Osteocyte (in vitro differentiated cells): ENCODE results near the gene NMBR. TPM values are rescaled to one million over a fixed set of nuclear protein-coding genes. Genes with fewer than 3 reads are reported as not detected.

Experiments
- DNase-seq: peaks from one replicate; pipeline ENCODE4 v3.0.0; 2021; ENCODE audit warnings: mixed read lengths; ENCODE audit not compliant: unreplicated experiment; ENCODE audit errors: extremely low spot score
- H3K27ac Mint-ChIP-seq: one replicate; pipeline ENCODE4 v1.8.0; 2021; ENCODE audit warnings: mild to moderate bottlenecking, mixed read lengths; ENCODE audit not compliant: unreplicated experiment
- H3K27me3 Mint-ChIP-seq: one replicate; pipeline ENCODE4 v1.8.0; 2021; ENCODE audit warnings: mixed read lengths; ENCODE audit not compliant: unreplicated experiment
- H3K36me3 Mint-ChIP-seq: one replicate; pipeline ENCODE4 v1.8.0; 2021; ENCODE audit warnings: mixed read lengths; ENCODE audit not compliant: unreplicated experiment
- H3K4me1 Mint-ChIP-seq: one replicate; pipeline ENCODE4 v1.8.0; 2021; ENCODE audit warnings: mixed read lengths; ENCODE audit not compliant: unreplicated experiment
- H3K4me3 Mint-ChIP-seq: one replicate; pipeline ENCODE4 v1.8.0; 2021; ENCODE audit warnings: mild to moderate bottlenecking, moderate library complexity, mixed read lengths; ENCODE audit not compliant: unreplicated experiment
- H3K9me3 Mint-ChIP-seq: one replicate; pipeline ENCODE4 v1.8.0; 2021; ENCODE audit warnings: mixed read lengths; ENCODE audit not compliant: unreplicated experiment
- total RNA-seq: library from RNA; stranded (reverse); gene quantifications from 2 replicates; pipeline ENCODE4 v1.2.1, GENCODE V29; 2021
- TF ChIP-seq, protein P1 (sequence below): fragments of 200-600 bp; sonication (generic); IDR thresholded peaks from 2 replicates; pipeline ENCODE4 v1.5.0; 2021; ENCODE audit warnings: antibody characterized with exemption, mild to moderate bottlenecking, moderate library complexity

Gene NMBR
- total RNA-seq, 1 donor from 2014 or later = not detected

DNA sequence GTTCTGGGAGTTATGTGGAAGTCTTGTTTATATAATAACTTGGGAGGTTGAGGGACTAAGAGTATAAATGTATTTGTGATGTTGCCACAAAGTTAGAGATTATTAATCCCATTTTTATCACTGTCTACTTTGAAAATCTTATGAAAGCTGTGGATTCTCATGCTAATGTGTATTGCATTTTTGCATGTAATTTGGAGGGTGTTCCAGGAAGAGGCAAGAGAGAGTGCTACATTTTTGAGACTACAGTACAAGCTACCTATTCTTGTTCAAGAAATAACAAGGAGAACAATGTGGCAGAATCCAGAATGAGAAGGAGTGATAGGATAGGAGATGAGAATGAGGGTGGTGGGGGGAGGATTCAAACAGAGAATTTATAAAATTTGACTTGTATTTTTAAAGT lies 35.1 kb upstream of the NMBR start:
- peaks cover 12% of the 10 kb centered on the region for H3K9me3 Mint-ChIP-seq
- no peak for DNase-seq
- peaks cover under 1% of the 10 kb centered on the region for H3K4me1 Mint-ChIP-seq
- no peak overlapping the region for H3K4me3 Mint-ChIP-seq
- H3K27me3 Mint-ChIP-seq = no peaks in the 10 kb centered on the region
- H3K27ac Mint-ChIP-seq = no peak overlapping the region
- peaks cover 30% of the 10 kb centered on the region for H3K36me3 Mint-ChIP-seq
- TF ChIP-seq, protein P1, sequence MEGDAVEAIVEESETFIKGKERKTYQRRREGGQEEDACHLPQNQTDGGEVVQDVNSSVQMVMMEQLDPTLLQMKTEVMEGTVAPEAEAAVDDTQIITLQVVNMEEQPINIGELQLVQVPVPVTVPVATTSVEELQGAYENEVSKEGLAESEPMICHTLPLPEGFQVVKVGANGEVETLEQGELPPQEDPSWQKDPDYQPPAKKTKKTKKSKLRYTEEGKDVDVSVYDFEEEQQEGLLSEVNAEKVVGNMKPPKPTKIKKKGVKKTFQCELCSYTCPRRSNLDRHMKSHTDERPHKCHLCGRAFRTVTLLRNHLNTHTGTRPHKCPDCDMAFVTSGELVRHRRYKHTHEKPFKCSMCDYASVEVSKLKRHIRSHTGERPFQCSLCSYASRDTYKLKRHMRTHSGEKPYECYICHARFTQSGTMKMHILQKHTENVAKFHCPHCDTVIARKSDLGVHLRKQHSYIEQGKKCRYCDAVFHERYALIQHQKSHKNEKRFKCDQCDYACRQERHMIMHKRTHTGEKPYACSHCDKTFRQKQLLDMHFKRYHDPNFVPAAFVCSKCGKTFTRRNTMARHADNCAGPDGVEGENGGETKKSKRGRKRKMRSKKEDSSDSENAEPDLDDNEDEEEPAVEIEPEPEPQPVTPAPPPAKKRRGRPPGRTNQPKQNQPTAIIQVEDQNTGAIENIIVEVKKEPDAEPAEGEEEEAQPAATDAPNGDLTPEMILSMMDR = no peak

DNA sequence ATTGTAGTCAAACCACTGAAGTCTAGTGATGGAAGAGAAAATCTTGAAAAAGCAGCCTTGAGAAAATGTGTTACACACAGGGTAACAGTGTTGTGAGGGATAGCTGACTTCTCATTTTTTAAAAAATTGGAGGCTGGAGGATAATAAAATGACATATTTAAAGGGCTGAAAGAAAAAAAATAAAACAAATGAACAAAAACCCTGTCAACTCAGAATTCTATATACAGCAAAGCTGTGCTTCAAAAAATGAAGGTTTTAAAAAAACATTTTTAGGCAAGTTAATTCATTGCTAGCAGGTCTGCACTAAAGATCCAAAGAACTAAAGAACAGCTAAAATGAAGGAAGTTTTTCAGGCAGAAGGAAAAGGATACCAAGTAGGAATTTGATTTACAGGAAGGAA lies 31.2 kb upstream of the NMBR start:
- H3K27ac Mint-ChIP-seq = no peak overlapping the region
- TF ChIP-seq, protein P1 = no peak
- H3K9me3 Mint-ChIP-seq = peaks cover 12% of the 10 kb centered on the region
- H3K4me3 Mint-ChIP-seq = no peak overlapping the region
- H3K36me3 Mint-ChIP-seq = peaks cover 52% of the 10 kb centered on the region
- no peaks in the 10 kb centered on the region for H3K27me3 Mint-ChIP-seq
- no peak for DNase-seq
- H3K4me1 Mint-ChIP-seq = no peaks in the 10 kb centered on the region

DNA sequence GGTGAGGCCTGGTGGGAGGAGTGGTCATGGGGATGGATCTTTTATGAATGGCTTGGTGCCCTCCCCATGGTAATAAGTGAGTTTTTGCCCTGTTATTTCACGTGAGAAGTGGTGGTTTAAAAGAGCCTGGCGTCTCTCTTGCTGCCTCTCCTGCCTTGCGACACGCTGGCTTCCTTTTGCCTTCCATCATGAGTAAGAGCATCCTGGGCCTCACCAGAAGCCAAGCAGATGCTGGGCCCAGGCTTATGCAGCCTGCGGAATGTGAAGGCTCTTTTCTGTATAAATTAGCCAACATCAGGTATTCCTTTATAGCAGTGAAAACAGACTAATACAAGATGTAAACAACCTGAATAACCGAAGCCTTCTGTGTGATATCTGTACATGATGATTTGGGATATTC lies 27.8 kb upstream of the NMBR start:
- TF ChIP-seq, protein P1 = no peak
- Mint-ChIP-seq H3K27me3 (no peaks in the 10 kb centered on the region), H3K4me1 (no peaks in the 10 kb centered on the region), H3K36me3 (peaks cover 55% of the 10 kb centered on the region), H3K4me3 (no peak overlapping the region), H3K9me3 (peaks cover 12% of the 10 kb centered on the region), H3K27ac (no peak overlapping the region)
- no peak for DNase-seq

GRCh38 chr6:142173980-142174379 lies 27.1 kb upstream of the NMBR start:
- H3K4me1 Mint-ChIP-seq = no peaks in the 10 kb centered on the region
- H3K36me3 Mint-ChIP-seq = peaks cover 52% of the 10 kb centered on the region
- TF ChIP-seq, protein P1 = no peak
- no peaks in the 10 kb centered on the region for H3K27me3 Mint-ChIP-seq
- H3K27ac Mint-ChIP-seq = no peak overlapping the region
- peaks cover 12% of the 10 kb centered on the region for H3K9me3 Mint-ChIP-seq
- no peak overlapping the region for H3K4me3 Mint-ChIP-seq
- DNase-seq = no peak

DNA sequence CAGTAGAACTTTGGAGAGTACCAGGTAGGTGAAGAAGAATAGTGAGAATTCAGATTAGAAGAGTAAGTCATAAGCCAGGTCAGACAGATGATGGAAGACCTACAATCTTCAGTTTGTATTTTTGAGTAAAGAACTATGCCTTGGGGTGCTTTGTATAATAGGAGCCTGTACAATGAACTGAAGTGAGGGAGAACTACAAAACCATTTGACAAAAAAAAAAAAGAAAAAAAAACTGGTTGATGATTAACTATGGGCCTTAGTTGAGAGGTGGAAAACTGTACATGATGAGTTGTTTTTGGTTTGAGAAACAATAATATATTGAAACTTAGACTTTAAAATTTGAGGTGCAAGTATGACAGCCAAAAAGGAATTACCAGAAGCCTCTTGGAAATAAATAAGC lies 25.8 kb upstream of the NMBR start:
- H3K27ac Mint-ChIP-seq = no peak overlapping the region
- peaks cover 6% of the 10 kb centered on the region for H3K9me3 Mint-ChIP-seq
- no peak for DNase-seq
- no peaks in the 10 kb centered on the region for H3K4me1 Mint-ChIP-seq
- TF ChIP-seq, protein P1 = no peak
- no peaks in the 10 kb centered on the region for H3K27me3 Mint-ChIP-seq
- peaks cover 52% of the 10 kb centered on the region for H3K36me3 Mint-ChIP-seq
- no peak overlapping the region for H3K4me3 Mint-ChIP-seq
